H1 (cell line): ENCODE results near the gene SLC24A4. TPM values are rescaled to one million over a fixed set of nuclear protein-coding genes. Genes with fewer than 3 reads are reported as not detected.

ENCODE experiments used
- CTCF ChIA-PET: fragments of 300-600 bp; sonication (Branson Sonifier 250); formaldehyde crosslinking; loops from one replicate; lab custom pipeline; 2021; ENCODE audit not compliant: partially characterized antibody; lab: Charles Lee
- POLR2A ChIA-PET: fragments of 300-600 bp; sonication (Branson Sonifier 250); formaldehyde crosslinking; loops from one replicate; lab custom pipeline; 2021; ENCODE audit warnings: inconsistent platforms; ENCODE audit not compliant: partially characterized antibody; lab: Charles Lee
- DNase-seq, 2 experiments: peaks; one replicate each; pipeline versions ENCODE4 v3.0.0 to v3.0.0-alpha.2; 2010 to 2022; ENCODE audit warnings: low spot score in 2 of 2, low read depth in 1 of 2, mixed read lengths in 1 of 2
- FAIRE-seq: peaks from 2 replicates; lab custom pipeline; 2011; peaks lifted over from hg19 to GRCh38; lab: Jason Lieb, UNC
- H2AFZ ChIP-seq: 2 replicates; pipeline ENCODE4 v1.8.1; 2012; ENCODE audit warnings: low read length, inconsistent platforms
- H2AK5ac ChIP-seq: 2 replicates; pipeline ENCODE4 v1.6.1; 2013; ENCODE audit warnings: low read depth, low read length
- H2BK120ac ChIP-seq: replicated peaks from 2 replicates; pipeline ENCODE3; 2013; ENCODE audit warnings: low read depth, low read length, inconsistent platforms
- H2BK12ac ChIP-seq: 2 replicates; pipeline ENCODE4 v1.6.1; 2013; ENCODE audit warnings: low read depth, low read length
- H2BK15ac ChIP-seq: 2 replicates; pipeline ENCODE4 v1.6.1; 2013; ENCODE audit warnings: low read length
- H2BK20ac ChIP-seq: 2 replicates; pipeline ENCODE4 v1.6.1; 2013; ENCODE audit warnings: low read length
- H2BK5ac ChIP-seq: 2 replicates; pipeline ENCODE4 v1.6.1; 2013; ENCODE audit warnings: low read depth, low read length
- H3K14ac ChIP-seq: 2 replicates; pipeline ENCODE4 v1.6.1; 2013; ENCODE audit warnings: inconsistent platforms; ENCODE audit not compliant: insufficient read length
- H3K18ac ChIP-seq: 2 replicates; pipeline ENCODE4 v1.6.1; 2013; ENCODE audit warnings: low read length; ENCODE audit errors: extremely low read depth
- H3K23ac ChIP-seq: 2 replicates; pipeline ENCODE4 v1.6.1; 2013; ENCODE audit warnings: inconsistent platforms; ENCODE audit not compliant: insufficient read length
- H3K23me2 ChIP-seq: 2 replicates; pipeline ENCODE4 v1.6.1; 2013; ENCODE audit warnings: low read depth, low read length
- H3K27ac ChIP-seq: 2 replicates; pipeline ENCODE4 v1.6.1; 2011; ENCODE audit warnings: low read depth, low read length, inconsistent platforms
- H3K27me3 ChIP-seq, 4 experiments: replicated peaks in 1 of 4; 1 replicate in 1 of 4; 2 replicates in 3 of 4; pipeline versions ENCODE4 v1.6.1 to v1.8.1; 2011 to 2013; ENCODE audit warnings: low read length in 3 of 4, mild to moderate bottlenecking in 3 of 4, inconsistent platforms in 2 of 4, mixed read lengths in 2 of 4, moderate library complexity in 1 of 4; ENCODE audit not compliant: control insufficient read depth in 3 of 4, insufficient read depth in 3 of 4; ENCODE audit errors: extremely low read depth in 1 of 4
- H3K36me3 ChIP-seq, 4 experiments: 2 replicates each; pipeline versions ENCODE4 v1.6.1 to v1.8.1; 2011 to 2013; ENCODE audit warnings: mild to moderate bottlenecking in 4 of 4, low read length in 3 of 4, moderate library complexity in 2 of 4, control low read depth in 1 of 4, inconsistent platforms in 1 of 4; ENCODE audit not compliant: insufficient read depth in 4 of 4, control insufficient read depth in 2 of 4
- H3K4ac ChIP-seq: replicated peaks from 2 replicates; pipeline ENCODE3; 2013; ENCODE audit warnings: low read length, low read depth, mixed read lengths, inconsistent platforms; ENCODE audit not compliant: insufficient read length
- H3K4me1 ChIP-seq, 4 experiments: replicated peaks in 1 of 4; 1 replicate in 1 of 4; 2 replicates in 3 of 4; pipeline versions ENCODE4 v1.6.1 to v1.8.1; 2011 to 2013; ENCODE audit warnings: low read length in 3 of 4, inconsistent platforms in 2 of 4, mixed read lengths in 1 of 4; ENCODE audit not compliant: insufficient read depth in 4 of 4, control insufficient read depth in 3 of 4
- H3K4me2 ChIP-seq, 2 experiments: 2 replicates each; pipeline versions ENCODE4 v1.6.1 to v1.8.1; 2011 to 2013; ENCODE audit warnings: low read depth in 2 of 2, low read length in 2 of 2, control low read depth in 1 of 2, inconsistent platforms in 1 of 2, mild to moderate bottlenecking in 1 of 2; ENCODE audit not compliant: insufficient read depth in 1 of 2
- H3K4me3 ChIP-seq, 4 experiments: fragments of 200-600, 300-600 bp in 1 of 4; sonication (generic), shearing (Covaris generic), sonication (Bioruptor Twin) in 1 of 4; 2 replicates each; pipeline versions ENCODE4 v1.5.1 to v1.8.1; 2011 to 2016; ENCODE audit warnings: low read length in 4 of 4, low read depth in 3 of 4, control low read depth in 2 of 4, inconsistent platforms in 2 of 4, mild to moderate bottlenecking in 2 of 4, mixed read lengths in 1 of 4, moderate library complexity in 1 of 4; ENCODE audit not compliant: insufficient read depth in 2 of 4; ENCODE audit errors: extremely low read depth in 1 of 4
- H3K56ac ChIP-seq: replicated peaks from 2 replicates; pipeline ENCODE3; 2013; ENCODE audit warnings: low read depth, mild to moderate bottlenecking, mixed read lengths, low read length, inconsistent platforms; ENCODE audit not compliant: insufficient read length
- H3K79me1 ChIP-seq: 2 replicates; pipeline ENCODE4 v1.6.1; 2013; ENCODE audit warnings: low read depth, low read length, control low read depth
- H3K79me2 ChIP-seq, 2 experiments: 2 replicates each; pipeline versions ENCODE4 v1.6.1 to v1.8.1; 2012 to 2013; ENCODE audit warnings: low read length in 2 of 2, mild to moderate bottlenecking in 2 of 2, inconsistent platforms in 1 of 2; ENCODE audit not compliant: insufficient read depth in 2 of 2, control insufficient read depth in 1 of 2
- H3K9ac ChIP-seq, 4 experiments: replicated peaks in 1 of 4; 1 replicate in 1 of 4; 2 replicates in 3 of 4; pipeline versions ENCODE4 v1.6.1 to v1.8.1; 2011 to 2013; ENCODE audit warnings: low read depth in 3 of 4, low read length in 3 of 4, control low read depth in 2 of 4, mild to moderate bottlenecking in 2 of 4, moderate library complexity in 2 of 4, inconsistent platforms in 1 of 4; ENCODE audit errors: extremely low read depth in 1 of 4
- H3K9me3 ChIP-seq, 2 experiments: 2 replicates each; pipeline versions ENCODE4 v1.6.1 to v1.8.1; 2012 to 2013; ENCODE audit warnings: mild to moderate bottlenecking in 2 of 2, moderate library complexity in 2 of 2, control low read depth in 1 of 2, inconsistent platforms in 1 of 2, low read depth in 1 of 2, low read length in 1 of 2, mixed read lengths in 1 of 2; ENCODE audit not compliant: insufficient read depth in 2 of 2
- H4K20me1 ChIP-seq, 2 experiments: replicated peaks in 1 of 2; 2 replicates each; pipeline versions ENCODE3 to v1.8.1; 2011 to 2013; ENCODE audit warnings: inconsistent platforms in 2 of 2, low read length in 2 of 2, mild to moderate bottlenecking in 1 of 2; ENCODE audit not compliant: insufficient read depth in 2 of 2, control insufficient read depth in 1 of 2
- H4K5ac ChIP-seq: 2 replicates; pipeline ENCODE4 v1.6.1; 2013; ENCODE audit warnings: low read length, low read depth, mixed read lengths, inconsistent platforms; ENCODE audit not compliant: insufficient read length
- H4K8ac ChIP-seq: 2 replicates; pipeline ENCODE4 v1.8.0; 2013; ENCODE audit warnings: mild to moderate bottlenecking, moderate library complexity, low read length, inconsistent platforms; ENCODE audit not compliant: insufficient read depth; ENCODE audit errors: extremely low read depth
- H4K91ac ChIP-seq: replicated peaks from 2 replicates; pipeline ENCODE3; 2013; ENCODE audit warnings: low read length, mixed read lengths, inconsistent platforms; ENCODE audit not compliant: insufficient read length
- BCL11A ChIP-seq, 2 experiments: IDR thresholded peaks; one replicate each; pipeline ENCODE4 v1.6.1; 2011; ENCODE audit warnings: low read depth in 2 of 2, low read length in 2 of 2, mild to moderate bottlenecking in 2 of 2
- KDM1A ChIP-seq: fragments of 200-600, 300-600 bp; sonication (generic); IDR thresholded peaks from 2 replicates; pipeline ENCODE4 v1.7.1; 2016; ENCODE audit warnings: mild to moderate bottlenecking, low read length, borderline replicate concordance
- MAFK ChIP-seq: IDR thresholded peaks from 2 replicates; pipeline ENCODE4 v1.6.1; 2012; ENCODE audit warnings: low read depth, mild to moderate bottlenecking, improper control_type of control experiment, low read length
- NRF1 ChIP-seq: IDR thresholded peaks from 2 replicates; pipeline ENCODE4 v1.6.1; 2011; ENCODE audit warnings: mild to moderate bottlenecking, low read depth, low read length, improper control_type of control experiment
- TEAD4 ChIP-seq: IDR thresholded peaks from 2 replicates; pipeline ENCODE4 v1.6.1; 2012; ENCODE audit warnings: low read depth, low read length, inconsistent platforms, mixed read lengths
- WGBS, 2 experiments: shearing (Covaris generic) in 1 of 2; methylation state at CpG; one replicate each; pipeline versions ENCODE4 v1.1.6 to v1.1.7; 2013 to 2015; ENCODE audit warnings: low lambda C conversion rate in 2 of 2, mixed read lengths in 2 of 2, inconsistent platforms in 1 of 2, low coverage in 1 of 2, missing lambda C conversion rate in 1 of 2; ENCODE audit not compliant: insufficient replicate concordance in 2 of 2, insufficient coverage in 1 of 2, insufficient read length in 1 of 2; ENCODE audit errors: extremely low coverage in 1 of 2, missing lambda C conversion rate in 1 of 2; 5-methylcytosine and 5-hydroxymethylcytosine counted together
- polyA plus RNA-seq, 7 experiments: library from polyadenylated mRNA; depleted of rRNA in 3 of 7; stranded (reverse) in 5 of 7; unstranded in 2 of 7; fragments of >200 nt in 5 of 7; fragments of 200-250 nt in 2 of 7; gene quantifications; 1 replicate in 5 of 7; 2 replicates in 1 of 7; 4 replicates in 1 of 7; pipeline versions ENCODE4 v1.2.1 to v1.2.3, GENCODE V29; 2011 to 2013; ENCODE audit warnings: missing spikeins in 2 of 7, mixed read lengths in 2 of 7
- total RNA-seq: library from RNA; stranded (reverse); fragmentation: NEBNext Ultra II Directional; extraction: Animal tissue kit (Norgen Biotek cat#: 25700); gene quantifications from 2 replicates; pipeline ENCODE4 v1.2.1, GENCODE V29; 2021

Gene SLC24A4
- total and polyA plus RNA-seq, 2 of the 8 experiments (the other 6 are each of a cell fraction or from before 2014, with no cell fraction given) = 0.27 to 0.89 TPM

- Histone ChIP-seq H2AFZ (no peak overlapping the region), H3K4ac (no peak overlapping the region), H3K36me3 (no peaks in the 10 kb centered on the region), H3K56ac (no peak overlapping the region), H3K9me3 (no peaks in the 10 kb centered on the region), H3K4me2 (no peak overlapping the region), H2BK5ac (no peak overlapping the region), H3K27me3 (no peaks in the 10 kb centered on the region), H4K91ac (no peak overlapping the region), H4K20me1 (peaks cover 0 to 3% of the 10 kb centered on the region in 2 experiments), H3K4me3 (no peak overlapping the region), H3K23ac (no peak overlapping the region), H3K9ac (no peak overlapping the region), H4K5ac (no peak overlapping the region), H3K23me2 (0 out of 2 replicates have a peak, but pooled peaks cover 2% of the 10 kb centered on the region), H2BK20ac (no peak overlapping the region), H3K4me1 (peaks cover 0 to 13% (median 1%) of the 10 kb centered on the region in 4 experiments; a peak in 5 of 7 replicates), H2BK15ac (no peak overlapping the region), H3K18ac (no peak overlapping the region), H2BK120ac (no peak overlapping the region), H3K27ac (no peak overlapping the region), H4K8ac (no peak overlapping the region), H3K79me2 (no peaks in the 10 kb centered on the region), H2BK12ac (no peak overlapping the region), H3K79me1 (no peaks in the 10 kb centered on the region), H3K14ac (no peak overlapping the region), H2AK5ac (no peak overlapping the region)
- DNase-seq (no peak), FAIRE-seq (no peak)
- CTCF ChIA-PET = interaction anchor here (1.5 to 1.9 kb wide), 2 partner anchors 35 to 178 kb away, joined by 3 to 6 read pairs; no protein-coding TSS in a partner anchor
- POLR2A ChIA-PET = interaction anchor here (1.2 kb wide), 1 partner anchor 9 kb away, joined by 4 read pairs; no protein-coding TSS in a partner anchor
- peak; percentile 57; the same call in 1 of the 2 replicates for TF ChIP-seq KDM1A
- TF ChIP-seq MAFK = no peak
- no peak for TF ChIP-seq NRF1
- TF ChIP-seq BCL11A (IDR thresholded peaks at IDR 0.05; ENCODE audit: low read depth in 2 of 2, low read length in 2 of 2) = no peak
- TF ChIP-seq TEAD4 = peak; percentile 51; the same call in 1 of the 2 replicates
- 82% methylated on average over 5 of the region's 5 CpGs; no CpG with 5 or more reads in 1 of the 2 experiments for WGBS, 2 experiments
These were observed 63.2 kb downstream of the SLC24A4 start for GRCh38 chr14:92386165-92386564.
